Spleen (tissue), 11 donors: ENCODE results near the gene COL5A1. TPM values are rescaled to one million over a fixed set of nuclear protein-coding genes. Genes with fewer than 3 reads are reported as not detected.

Experiments
- DNase-seq: peaks from one replicate; pipeline ENCODE4 v3.0.0-alpha.2; 2020
- H3K27ac ChIP-seq, 8 donors: fragments of 200-600 bp; sonication (generic) in 7 of 8; 1 replicate in 4 of 8; 2 replicates in 4 of 8; pipeline versions ENCODE4 v1.5.0 to v1.8.0; 2016 to 2021; ENCODE audit warnings: inconsistent platforms in 4 of 8, mild to moderate bottlenecking in 4 of 8, moderate library complexity in 1 of 8
- H3K27me3 ChIP-seq, 7 donors: fragments of 200-600 bp; sonication (generic) in 6 of 7; replicated peaks in 1 of 7; 1 replicate in 4 of 7; 2 replicates in 3 of 7; pipeline versions ENCODE4 v1.5.0 to v1.8.0; 2016 to 2021; ENCODE audit warnings: inconsistent platforms in 3 of 7, mild to moderate bottlenecking in 1 of 7
- H3K36me3 ChIP-seq, 6 donors: fragments of 200-600 bp; sonication (generic) in 5 of 6; 1 replicate in 4 of 6; 2 replicates in 2 of 6; pipeline versions ENCODE4 v1.5.0 to v1.8.0; 2016 to 2021; ENCODE audit warnings: inconsistent platforms in 2 of 6
- H3K4me1 ChIP-seq, 6 donors: fragments of 200-600 bp; sonication (generic) in 5 of 6; 1 replicate in 3 of 6; 2 replicates in 3 of 6; pipeline versions ENCODE4 v1.5.0 to v1.8.0; 2016 to 2021; ENCODE audit warnings: inconsistent platforms in 3 of 6
- H3K4me3 ChIP-seq, 8 donors: fragments of 200-600 bp; sonication (generic) in 7 of 8; 1 replicate in 4 of 8; 2 replicates in 4 of 8; pipeline versions ENCODE4 v1.5.0 to v1.8.0; 2016 to 2021; ENCODE audit warnings: inconsistent platforms in 4 of 8, mild to moderate bottlenecking in 4 of 8, moderate library complexity in 2 of 8
- H3K9me3 ChIP-seq, 8 donors: fragments of 200-600 bp; sonication (generic) in 7 of 8; 1 replicate in 4 of 8; 2 replicates in 4 of 8; pipeline versions ENCODE4 v1.5.0 to v1.8.0; 2016 to 2021; ENCODE audit warnings: inconsistent platforms in 4 of 8
- POLR2A ChIP-seq, 3 donors: fragments of 450-650 bp; IDR thresholded peaks; one replicate each; pipeline ENCODE4 v1.5.1; 2017; ENCODE audit warnings: antibody characterized with exemption in 3 of 3, mild to moderate bottlenecking in 1 of 3
- POLR2AphosphoS5 ChIP-seq, 3 donors: sonication (generic); formaldehyde crosslinking; IDR thresholded peaks; one replicate each; pipeline ENCODE4 v1.5.1; 2017; ENCODE audit warnings: antibody characterized with exemption in 3 of 3
- WGBS, 5 donors: extraction: QIAGEN DNeasy Blood & Tissue Kit in 3 of 5; methylation state at CpG; one replicate each; pipeline versions ENCODE4 v1.1.5 to v1.1.7; 2013 to 2018; 5-methylcytosine and 5-hydroxymethylcytosine counted together
- intact Hi-C: fragments of 100-400 bp; cut with DNase I; formaldehyde crosslinking; loops from one replicate; pipeline ENCODE4 v1.15.0; 2023; ENCODE audit warnings: low total_unique reads
- polyA plus RNA-seq, 3 donors: library from polyadenylated mRNA; stranded (reverse); fragments of 200-250 nt; gene quantifications; one replicate each; pipeline ENCODE4 v1.2.1, GENCODE V29; 2013
- total RNA-seq, 7 donors: library from RNA; depleted of rRNA in 3 of 7; stranded (reverse); fragments of >200 nt in 3 of 7; fragmentation: NEBNext Ultra II Directional in 4 of 7; extraction: Animal tissue kit (Norgen Biotek cat#: 25700) in 4 of 7; gene quantifications; one replicate each; pipeline versions ENCODE4 v1.1.0 to v1.2.1, GENCODE V29; 2016 to 2021
- TF ChIP-seq, protein P1 (sequence below), 11 experiments: fragments of 200-600 bp in 7 of 11; fragments of 450-650 bp in 4 of 11; sonication (generic) in 4 of 11; IDR thresholded peaks in 8 of 11; conservative IDR thresholded peaks in 3 of 11; 1 replicate in 7 of 11; 2 replicates in 4 of 11; pipeline versions ENCODE4 v1.4.0 to v1.8.0; 2016 to 2021; ENCODE audit warnings: antibody characterized with exemption in 11 of 11, inconsistent platforms in 4 of 11, mild to moderate bottlenecking in 1 of 11
- donor health status: healthy with polysubstance abuse.
- donor health status: DM: no; HTN: no; CAD: no; lungs with moderate emphysema.
- donor health status: DM: no; HTN: no; CAD: no.
- donor health status: Bipolar disorder and iron deficiency.
- donor health status: healthy.
- donor health status: DM: no; HTN: no; CAD: no.
- donor health status: DM: yes; HTN: yes; CAD: no.

COL5A1 gene
- total and polyA plus RNA-seq, 10 donors, result 2.6 to 50.6 (median 23.7) TPM

DNA sequence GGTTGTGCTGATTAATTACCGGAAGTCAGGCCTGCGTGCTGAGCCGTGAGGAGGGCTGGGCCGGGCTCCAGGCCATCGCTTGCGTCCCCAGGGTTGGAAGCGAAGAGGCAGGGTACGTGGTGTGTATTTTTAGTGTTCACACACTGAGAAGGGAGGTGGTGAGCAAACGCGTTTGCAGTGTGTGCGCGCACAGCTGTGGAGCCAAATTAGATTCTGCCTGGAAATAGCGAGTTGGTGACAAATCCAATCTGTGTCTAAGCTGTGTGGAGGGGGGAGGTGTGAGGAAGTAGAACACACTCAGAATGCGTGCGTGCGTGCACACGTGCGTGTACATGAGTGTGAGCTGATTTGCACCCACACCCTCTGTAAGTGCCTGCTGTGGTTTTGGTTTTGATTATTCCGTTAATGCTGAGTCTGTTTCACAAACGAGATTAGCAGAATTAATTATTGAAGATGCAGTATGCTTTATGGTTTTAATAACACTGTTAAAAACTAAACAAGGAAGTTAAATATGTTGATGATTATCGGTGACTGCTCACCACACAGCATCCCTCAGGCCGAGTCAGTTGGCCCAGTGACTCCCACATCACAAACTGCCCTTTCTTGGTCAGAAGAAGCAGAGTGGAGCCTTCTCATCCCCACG is 127.2 kb downstream of the COL5A1 start:
- H3K27me3 ChIP-seq, result peaks cover 0 to 36% (median 0%) of the 10 kb centered on the region in 7 donors
- no peak overlapping the region for H3K27ac ChIP-seq
- peaks cover 0 to 49% (median 3%) of the 10 kb centered on the region in 6 donors for H3K36me3 ChIP-seq
- H3K4me1 ChIP-seq, result peaks cover 0 to 16% (median 11%) of the 10 kb centered on the region in 6 donors
- no peaks in the 10 kb centered on the region for H3K9me3 ChIP-seq
- no peak overlapping the region for H3K4me3 ChIP-seq
- intact Hi-C loops, result no loop called here
- WGBS, 5 donors, result 55 to 68% (median 62%) methylated on average over 23 of the region's 23 CpGs
- TF ChIP-seq, protein P1, sequence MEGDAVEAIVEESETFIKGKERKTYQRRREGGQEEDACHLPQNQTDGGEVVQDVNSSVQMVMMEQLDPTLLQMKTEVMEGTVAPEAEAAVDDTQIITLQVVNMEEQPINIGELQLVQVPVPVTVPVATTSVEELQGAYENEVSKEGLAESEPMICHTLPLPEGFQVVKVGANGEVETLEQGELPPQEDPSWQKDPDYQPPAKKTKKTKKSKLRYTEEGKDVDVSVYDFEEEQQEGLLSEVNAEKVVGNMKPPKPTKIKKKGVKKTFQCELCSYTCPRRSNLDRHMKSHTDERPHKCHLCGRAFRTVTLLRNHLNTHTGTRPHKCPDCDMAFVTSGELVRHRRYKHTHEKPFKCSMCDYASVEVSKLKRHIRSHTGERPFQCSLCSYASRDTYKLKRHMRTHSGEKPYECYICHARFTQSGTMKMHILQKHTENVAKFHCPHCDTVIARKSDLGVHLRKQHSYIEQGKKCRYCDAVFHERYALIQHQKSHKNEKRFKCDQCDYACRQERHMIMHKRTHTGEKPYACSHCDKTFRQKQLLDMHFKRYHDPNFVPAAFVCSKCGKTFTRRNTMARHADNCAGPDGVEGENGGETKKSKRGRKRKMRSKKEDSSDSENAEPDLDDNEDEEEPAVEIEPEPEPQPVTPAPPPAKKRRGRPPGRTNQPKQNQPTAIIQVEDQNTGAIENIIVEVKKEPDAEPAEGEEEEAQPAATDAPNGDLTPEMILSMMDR (IDR thresholded peaks at IDR 0.05 in 8 of 11, conservative IDR thresholded peaks at IDR 0.05 in 3 of 11), result no peak
- TF ChIP-seq POLR2AphosphoS5 (IDR thresholded peaks at IDR 0.05), result no peak
- no peak for TF ChIP-seq POLR2A (IDR thresholded peaks at IDR 0.05)
- no peak for DNase-seq

DNA sequence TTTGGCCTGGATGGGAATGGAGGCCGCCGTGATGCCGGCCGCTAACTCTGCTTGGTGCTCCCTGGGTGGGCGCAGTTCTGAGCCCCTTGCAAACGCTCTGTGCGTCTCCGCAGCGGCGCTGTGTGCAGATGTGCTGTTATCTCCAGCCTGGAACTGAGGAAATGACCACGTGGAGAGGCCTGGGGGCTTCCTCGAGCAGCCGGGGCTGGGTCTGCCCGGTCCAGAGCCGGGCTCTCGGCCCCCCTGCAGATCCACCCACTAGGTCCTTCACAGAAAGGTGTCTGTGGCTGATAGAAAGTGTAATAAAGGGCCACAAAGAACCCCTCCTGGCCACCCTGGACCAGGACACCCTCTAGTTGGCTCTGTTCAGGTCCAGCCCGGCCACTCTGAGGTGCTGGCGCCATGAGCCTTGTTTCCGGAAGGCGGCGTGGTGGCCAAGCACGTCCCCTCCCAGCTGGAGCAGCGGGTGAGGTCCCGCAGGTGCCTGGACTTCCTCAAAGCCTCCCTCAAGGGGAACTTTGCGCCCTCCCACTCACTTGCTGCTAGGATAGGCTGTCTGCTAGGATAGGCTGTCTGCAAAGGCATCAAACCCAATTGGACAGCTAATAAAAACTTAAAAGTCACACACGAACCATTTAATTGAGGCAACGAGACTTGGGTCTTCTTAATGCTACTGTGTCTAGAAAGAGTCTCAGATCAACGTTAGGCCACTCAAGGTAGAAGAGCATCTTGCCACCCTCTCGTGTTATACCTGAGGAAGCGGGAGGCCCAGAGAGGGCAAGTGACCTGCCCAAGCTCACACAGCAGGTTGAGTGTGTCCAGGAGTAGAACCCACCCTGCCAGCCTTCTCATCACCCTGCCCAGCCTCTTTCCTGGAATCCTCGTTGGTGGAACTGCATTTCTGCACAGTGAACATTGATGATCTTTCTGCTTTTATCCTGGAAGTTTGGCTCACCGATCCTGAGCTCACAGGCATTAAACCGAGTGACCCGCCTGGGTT is 129.7 kb downstream of the COL5A1 start:
- peaks cover 0 to 16% (median 11%) of the 10 kb centered on the region in 6 donors for H3K4me1 ChIP-seq
- H3K27ac ChIP-seq, result peak overlapping the region in 5 of 8 donors; percentile 17 to 74 (median 65)
- no peak overlapping the region for H3K4me3 ChIP-seq
- peaks cover 0 to 57% (median 3%) of the 10 kb centered on the region in 6 donors for H3K36me3 ChIP-seq
- H3K9me3 ChIP-seq, result no peaks in the 10 kb centered on the region
- peaks cover 0 to 25% (median 0%) of the 10 kb centered on the region in 7 donors for H3K27me3 ChIP-seq
- no peak for DNase-seq
- intact Hi-C loops, result no loop called here
- TF ChIP-seq POLR2AphosphoS5 (IDR thresholded peaks at IDR 0.05), result peak in 1 of 3 donors; percentile 38
- TF ChIP-seq, protein P1 (IDR thresholded peaks at IDR 0.05 in 8 of 11, conservative IDR thresholded peaks at IDR 0.05 in 3 of 11), result no peak
- WGBS, 5 donors, result 36 to 48% (median 41%) methylated on average over 31 to 34 of the region's 34 CpGs

DNA sequence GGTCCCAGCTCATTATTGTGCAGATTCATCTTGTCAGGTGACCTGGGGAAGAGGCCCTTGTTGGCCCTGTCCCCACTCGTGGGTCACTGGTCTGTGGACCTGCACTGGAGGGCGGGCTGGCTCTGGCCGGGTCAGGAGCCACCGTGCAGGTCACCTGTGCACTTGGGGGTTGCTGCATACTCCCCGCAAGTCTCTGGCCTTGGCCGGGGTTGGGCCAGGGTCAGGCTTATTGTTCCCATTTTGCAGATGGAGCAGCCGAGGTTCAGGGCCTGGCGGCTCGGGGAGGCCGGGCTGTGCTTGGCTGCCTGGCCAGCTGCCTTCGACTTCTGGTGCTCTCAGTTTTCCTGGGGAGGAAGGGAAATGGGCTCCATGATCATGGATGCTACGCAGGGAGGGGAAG is 130.7 kb downstream of the COL5A1 start:
- no peak for TF ChIP-seq POLR2A (IDR thresholded peaks at IDR 0.05)
- TF ChIP-seq POLR2AphosphoS5 (IDR thresholded peaks at IDR 0.05), result no peak
- TF ChIP-seq, protein P1 (IDR thresholded peaks at IDR 0.05 in 8 of 11, conservative IDR thresholded peaks at IDR 0.05 in 3 of 11), result no peak
- Histone ChIP-seq H3K27me3 (peaks cover 0 to 14% (median 0%) of the 10 kb centered on the region in 7 donors), H3K4me1 (peaks cover 0 to 16% (median 11%) of the 10 kb centered on the region in 6 donors), H3K36me3 (peaks cover 0 to 47% (median 1%) of the 10 kb centered on the region in 6 donors), H3K27ac (no peak overlapping the region), H3K4me3 (no peak overlapping the region), H3K9me3 (no peaks in the 10 kb centered on the region)
- intact Hi-C loops, result no loop called here
- DNase-seq, result no peak
- WGBS, 5 donors, result 86 to 95% (median 92%) methylated on average over 9 to 12 of the region's 12 CpGs
